Left forelimb (tissue), 1 donor: Measurements from ENCODE around the gene GNB1L.

Experiments
- DNase-seq: peaks from one replicate; pipeline ENCODE4 v3.0.0-alpha.2; 2018; ENCODE audit warnings: low spot score

Gene GNB1L

GRCh38 chr22:19748991-19749664, 105.5 kb downstream of the GNB1L start:
- no peak for DNase-seq

- no peak for DNase-seq
Measured at GRCh38 chr22:19748139-19748538, 106.5 kb downstream of the GNB1L start.

GRCh38 chr22:19747551-19747950, 107.1 kb downstream of the GNB1L start:
- no peak for DNase-seq

- DNase-seq, result no peak
Measured at GRCh38 chr22:19746726-19747125, 107.9 kb downstream of the GNB1L start.

- no peak for DNase-seq
Measured at GRCh38 chr22:19745155-19746101, 109.2 kb downstream of the GNB1L start.

- no peak for DNase-seq
Measured at GRCh38 chr22:19744350-19745006, 110.2 kb downstream of the GNB1L start.

GRCh38 chr22:19743651-19744050, 111.0 kb downstream of the GNB1L start:
- DNase-seq, result no peak

- DNase-seq, result no peak
Measured at GRCh38 chr22:19743081-19743480, 111.6 kb downstream of the GNB1L start.

GRCh38 chr22:19742160-19743066, 112.3 kb downstream of the GNB1L start:
- DNase-seq, result no peak

GRCh38 chr22:19741053-19741452, 113.6 kb downstream of the GNB1L start:
- no peak for DNase-seq

- no peak for DNase-seq
Measured at GRCh38 chr22:19740586-19740985, 114.1 kb downstream of the GNB1L start.

GRCh38 chr22:19739911-19740449, 114.7 kb downstream of the GNB1L start:
- no peak for DNase-seq

- DNase-seq, result no peak
Measured at GRCh38 chr22:19739448-19739895, 115.2 kb downstream of the GNB1L start.

- no peak for DNase-seq
Measured at GRCh38 chr22:19738664-19739447, 115.8 kb downstream of the GNB1L start.

GRCh38 chr22:19737846-19738663, 116.6 kb downstream of the GNB1L start:
- no peak for DNase-seq

- no peak for DNase-seq
Measured at GRCh38 chr22:19735665-19736510, 118.8 kb downstream of the GNB1L start.

GRCh38 chr22:19734837-19735382, 119.8 kb downstream of the GNB1L start:
- DNase-seq, result no peak

GRCh38 chr22:19734163-19734562, 120.5 kb downstream of the GNB1L start:
- DNase-seq, result no peak
